Measurements from ENCODE around the gene DESI1. TPM values are rescaled to one million over a fixed set of nuclear protein-coding genes. Genes with fewer than 3 reads are reported as not detected.

Gene DESI1
- total and polyA plus RNA-seq, 2 of the 13 experiments (the other 11 are each of a cell fraction or from before 2014, with no cell fraction given): 21.6 to 29.2 TPM

- TF ChIP-seq KIAA2018 (CRISPR knock-in tag; IDR thresholded peaks at IDR 0.05; ENCODE audit: borderline replicate concordance) (no peak), ZNF264 (CRISPR knock-in tag; IDR thresholded peaks at IDR 0.05) (no peak), TBL1XR1 (IDR thresholded peaks at IDR 0.05; ENCODE audit: borderline replicate concordance, low read length, partially characterized antibody) (no peak), ZNF101 (CRISPR knock-in tag; IDR thresholded peaks at IDR 0.05; ENCODE audit: borderline replicate concordance, low read depth) (no peak), NFKB2 (CRISPR knock-in tag; IDR thresholded peaks at IDR 0.05; ENCODE audit: borderline replicate concordance) (no peak), NPAS2 (CRISPR knock-in tag; IDR thresholded peaks at IDR 0.05; ENCODE audit: borderline replicate concordance) (no peak), ZNF513 (CRISPR knock-in tag; conservative IDR thresholded peaks at IDR 0.05) (no peak), ASH2L (IDR thresholded peaks at IDR 0.05; ENCODE audit: insufficient read length, low read depth, low read length) (no peak), MXD1 (CRISPR knock-in tag; IDR thresholded peaks at IDR 0.05) (peak; percentile 69; the same call in 1 of the 2 replicates), ZFP36 (IDR thresholded peaks at IDR 0.05; ENCODE audit: borderline replicate concordance, low read depth, low read length, partially characterized antibody) (no peak), RERE (CRISPR knock-in tag; IDR thresholded peaks at IDR 0.05; ENCODE audit: low read depth) (no peak)
Observed at GRCh38 chr22:41589391-41590241, 31.2 kb downstream of the DESI1 start, which contains the start of gene PMM1 (continued).

Data from HepG2 (cell line).